ENCODE data around the gene SLC2A14.
"Not testable (repeated sequence)": the region's sequence is repeated elsewhere in the genome, so short reads cannot be mapped to it uniquely, and the experiment has no call there.

SLC2A14 gene

GRCh38 chr12:7870335-7870734 is 2.4 kb downstream of the SLC2A14 start:
- in situ Hi-C loops (cut with MboI; ENCODE audit: low sequenced_read_pairs): no loop called here

GRCh38 chr12:7869137-7869536 is 3.6 kb downstream of the SLC2A14 start:
- in situ Hi-C loops (cut with MboI; ENCODE audit: low sequenced_read_pairs): no loop called here

GRCh38 chr12:7868391-7868790 is 4.3 kb downstream of the SLC2A14 start:
- in situ Hi-C loops (cut with MboI; ENCODE audit: low sequenced_read_pairs): no loop called here

- in situ Hi-C loops (cut with MboI; ENCODE audit: low sequenced_read_pairs): no loop called here
Observed at GRCh38 chr12:7864601-7865150, 8.0 kb downstream of the SLC2A14 start.

GRCh38 chr12:7862814-7863348 is 9.8 kb downstream of the SLC2A14 start:
- in situ Hi-C loops (cut with MboI; ENCODE audit: low sequenced_read_pairs): not testable (repeated sequence)

GRCh38 chr12:7862301-7862700 is 10.4 kb downstream of the SLC2A14 start:
- in situ Hi-C loops (cut with MboI; ENCODE audit: low sequenced_read_pairs): not testable (repeated sequence)

- in situ Hi-C loops (cut with MboI; ENCODE audit: low sequenced_read_pairs): no loop called here
Observed at GRCh38 chr12:7859552-7859951, 13.2 kb downstream of the SLC2A14 start.

- in situ Hi-C loops (cut with MboI; ENCODE audit: low sequenced_read_pairs): no loop called here
Observed at GRCh38 chr12:7857971-7858370, 14.7 kb downstream of the SLC2A14 start.

GRCh38 chr12:7856516-7856915 is 16.2 kb downstream of the SLC2A14 start:
- in situ Hi-C loops (cut with MboI; ENCODE audit: low sequenced_read_pairs): no loop called here

- in situ Hi-C loops (cut with MboI; ENCODE audit: low sequenced_read_pairs): no loop called here
Observed at GRCh38 chr12:7853557-7853956, 19.2 kb downstream of the SLC2A14 start.

GRCh38 chr12:7851622-7852081 is 21.1 kb downstream of the SLC2A14 start:
- in situ Hi-C loops (cut with MboI; ENCODE audit: low sequenced_read_pairs): not testable (repeated sequence)

GRCh38 chr12:7850099-7850498 is 22.6 kb downstream of the SLC2A14 start:
- in situ Hi-C loops (cut with MboI; ENCODE audit: low sequenced_read_pairs): not testable (repeated sequence)

GRCh38 chr12:7848098-7848422 is 24.7 kb downstream of the SLC2A14 start:
- in situ Hi-C loops (cut with MboI; ENCODE audit: low sequenced_read_pairs): not testable (repeated sequence)

GRCh38 chr12:7847226-7848097 is 25.3 kb downstream of the SLC2A14 start:
- in situ Hi-C loops (cut with MboI; ENCODE audit: low sequenced_read_pairs): not testable (repeated sequence)

GRCh38 chr12:7844116-7844515 is 28.6 kb downstream of the SLC2A14 start:
- in situ Hi-C loops (cut with MboI; ENCODE audit: low sequenced_read_pairs): no loop called here

- in situ Hi-C loops (cut with MboI; ENCODE audit: low sequenced_read_pairs): not testable (repeated sequence)
Observed at GRCh38 chr12:7843583-7843982, 29.1 kb downstream of the SLC2A14 start.

- in situ Hi-C loops (cut with MboI; ENCODE audit: low sequenced_read_pairs): not testable (repeated sequence)
Observed at GRCh38 chr12:7843149-7843548, 29.6 kb downstream of the SLC2A14 start.

- in situ Hi-C loops (cut with MboI; ENCODE audit: low sequenced_read_pairs): not testable (repeated sequence)
Observed at GRCh38 chr12:7842444-7842843, 30.3 kb downstream of the SLC2A14 start.

- in situ Hi-C loops (cut with MboI; ENCODE audit: low sequenced_read_pairs): not testable (repeated sequence)
Observed at GRCh38 chr12:7839848-7840247, 32.9 kb downstream of the SLC2A14 start.

GRCh38 chr12:7839226-7839625 is 33.5 kb downstream of the SLC2A14 start:
- in situ Hi-C loops (cut with MboI; ENCODE audit: low sequenced_read_pairs): not testable (repeated sequence)

- in situ Hi-C loops (cut with MboI; ENCODE audit: low sequenced_read_pairs): no loop called here
Observed at GRCh38 chr12:7837366-7837765, 35.3 kb downstream of the SLC2A14 start.

GRCh38 chr12:7835766-7836165 is 36.9 kb downstream of the SLC2A14 start:
- in situ Hi-C loops (cut with MboI; ENCODE audit: low sequenced_read_pairs): no loop called here

Data from hTERT RPE-1 (cell line).